HEK293 (cell line): ENCODE results near the gene CAMKK1.
A peak's percentile ranks its signal among the peaks of the same experiment; 100 is the strongest.

Source experiments
- CTCF ChIA-PET: fragments of 350-600 bp; formaldehyde crosslinking; extraction: SDS; loops from one replicate; lab custom pipeline; 2021; ENCODE audit warnings: antibody characterized with exemption; lab: Yijun Ruan, JAX
- POLR2A ChIA-PET: fragments of 300-600 bp; formaldehyde crosslinking; extraction: SDS; loops from one replicate; lab custom pipeline; 2020; ENCODE audit warnings: antibody characterized with exemption, inconsistent platforms; lab: Yijun Ruan, JAX
- H3K27ac ChIP-seq: fragments of 200-500 bp; sonication (Bioruptor generic); 2 replicates; pipeline ENCODE4 v1.5.1; 2014; ENCODE audit warnings: low read depth, low read length, control low read depth, inconsistent platforms; ENCODE audit errors: extremely low read depth
- H3K36me3 ChIP-seq, 2 experiments: fragments of 200-500 bp in 1 of 2; sonication (Bioruptor generic) in 1 of 2; 1 replicate in 1 of 2; 2 replicates in 1 of 2; pipeline ENCODE4 v1.5.1; 2014 to 2017; ENCODE audit warnings: inconsistent platforms in 2 of 2, low read length in 2 of 2; ENCODE audit not compliant: control insufficient read depth in 2 of 2, insufficient read depth in 1 of 2
- H3K4me1 ChIP-seq: fragments of 200-500 bp; sonication (Bioruptor generic); 2 replicates; pipeline ENCODE4 v1.5.1; 2014; ENCODE audit warnings: mild to moderate bottlenecking, low read length, inconsistent platforms; ENCODE audit not compliant: control insufficient read depth, insufficient read depth
- H3K4me3 ChIP-seq: 2 replicates; pipeline ENCODE4 v1.5.1; 2011; ENCODE audit warnings: low read depth, mild to moderate bottlenecking, control low read depth, low read length, moderate library complexity
- H3K9me3 ChIP-seq: fragments of 200-500 bp; sonication (Bioruptor generic); 2 replicates; pipeline ENCODE4 v1.5.1; 2014; ENCODE audit warnings: low read depth, low read length, inconsistent platforms; ENCODE audit not compliant: control insufficient read depth, insufficient read depth
- INSM2 ChIP-seq: fragments of 450-650 bp; formaldehyde crosslinking; IDR thresholded peaks from 2 replicates; pipeline ENCODE4 v1.5.1; 2016; ENCODE audit warnings: missing biosample characterization, missing genetic modification characterization
- KLF10 ChIP-seq: fragments of 450-650 bp; IDR thresholded peaks from 2 replicates; pipeline ENCODE4 v1.5.1; 2018; ENCODE audit warnings: missing biosample characterization, mild to moderate bottlenecking, missing genetic modification characterization
- KLF17 ChIP-seq: fragments of 450-650 bp; formaldehyde crosslinking; IDR thresholded peaks from 2 replicates; pipeline ENCODE4 v1.5.1; 2016; ENCODE audit warnings: missing biosample characterization, missing genetic modification characterization
- MYNN ChIP-seq: fragments of 450-650 bp; formaldehyde crosslinking; IDR thresholded peaks from 2 replicates; pipeline ENCODE4 v1.5.1; 2016; ENCODE audit warnings: missing biosample characterization, missing genetic modification characterization, borderline replicate concordance
- PRDM1 ChIP-seq: fragments of 450-650 bp; formaldehyde crosslinking; IDR thresholded peaks from 2 replicates; pipeline ENCODE4; 2016; ENCODE audit warnings: missing biosample characterization, missing genetic modification characterization
- SALL2 ChIP-seq: fragments of 450-650 bp; formaldehyde crosslinking; IDR thresholded peaks from 2 replicates; pipeline ENCODE4 v1.5.0; 2017; ENCODE audit warnings: missing biosample characterization, mild to moderate bottlenecking, missing genetic modification characterization, borderline replicate concordance
- SP7 ChIP-seq: fragments of 450-650 bp; formaldehyde crosslinking; IDR thresholded peaks from 2 replicates; pipeline ENCODE4 v1.5.1; 2016; ENCODE audit warnings: missing biosample characterization, missing genetic modification characterization
- TRIM28 ChIP-seq: IDR thresholded peaks from 2 replicates; pipeline ENCODE4 v1.6.1; 2011; ENCODE audit warnings: low read length, control low read depth, borderline replicate concordance
- ZBTB11 ChIP-seq: fragments of 450-650 bp; formaldehyde crosslinking; conservative IDR thresholded peaks from 2 replicates; pipeline ENCODE4 v1.5.1; 2016; ENCODE audit warnings: low read depth, missing biosample characterization, missing genetic modification characterization
- ZIC2 ChIP-seq: fragments of 450-650 bp; formaldehyde crosslinking; IDR thresholded peaks from 2 replicates; pipeline ENCODE4 v1.5.1; 2016; ENCODE audit warnings: missing biosample characterization, missing genetic modification characterization
- ZNF146 ChIP-seq: fragments of 450-650 bp; formaldehyde crosslinking; IDR thresholded peaks from 2 replicates; pipeline ENCODE4 v1.5.1; 2016; ENCODE audit warnings: missing biosample characterization, missing genetic modification characterization
- ZNF148 ChIP-seq: fragments of 450-650 bp; formaldehyde crosslinking; IDR thresholded peaks from 2 replicates; pipeline ENCODE4 v1.5.0; 2017; ENCODE audit warnings: missing biosample characterization, missing genetic modification characterization, borderline replicate concordance
- ZNF16 ChIP-seq: fragments of 450-650 bp; formaldehyde crosslinking; IDR thresholded peaks from 2 replicates; pipeline ENCODE4 v1.5.1; 2016; ENCODE audit warnings: low read depth, missing biosample characterization, missing genetic modification characterization
- ZNF184 ChIP-seq: fragments of 450-650 bp; IDR thresholded peaks from 2 replicates; pipeline ENCODE4 v1.5.1; 2018; ENCODE audit warnings: missing biosample characterization, mild to moderate bottlenecking, missing genetic modification characterization
- ZNF211 ChIP-seq: fragments of 450-650 bp; formaldehyde crosslinking; IDR thresholded peaks from 2 replicates; pipeline ENCODE4 v1.5.1; 2016; ENCODE audit warnings: low read depth, missing biosample characterization, missing genetic modification characterization
- ZNF223 ChIP-seq: fragments of 450-650 bp; formaldehyde crosslinking; IDR thresholded peaks from 2 replicates; pipeline ENCODE4 v1.5.1; 2016; ENCODE audit warnings: missing biosample characterization, missing genetic modification characterization
- ZNF302 ChIP-seq: fragments of 450-650 bp; formaldehyde crosslinking; IDR thresholded peaks from 2 replicates; pipeline ENCODE4 v1.5.1; 2016; ENCODE audit warnings: missing biosample characterization, missing genetic modification characterization, low read depth
- ZNF548 ChIP-seq: fragments of 450-650 bp; formaldehyde crosslinking; IDR thresholded peaks from 2 replicates; pipeline ENCODE4 v1.5.1; 2016; ENCODE audit warnings: missing biosample characterization, missing genetic modification characterization
- ZNF549 ChIP-seq: fragments of 450-650 bp; IDR thresholded peaks from 2 replicates; pipeline ENCODE4 v1.5.1; 2018; ENCODE audit warnings: missing biosample characterization, missing genetic modification characterization, mild to moderate bottlenecking, inconsistent platforms, moderate library complexity
- ZNF561 ChIP-seq: fragments of 450-650 bp; IDR thresholded peaks from 2 replicates; pipeline ENCODE4 v1.5.1; 2018; ENCODE audit warnings: missing biosample characterization, missing genetic modification characterization, borderline replicate concordance
- ZNF596 ChIP-seq: fragments of 450-650 bp; IDR thresholded peaks from 2 replicates; pipeline ENCODE4 v1.5.0; 2018; ENCODE audit warnings: missing biosample characterization, mild to moderate bottlenecking, missing genetic modification characterization, moderate library complexity
- ZNF600 ChIP-seq: fragments of 450-650 bp; formaldehyde crosslinking; IDR thresholded peaks from 2 replicates; pipeline ENCODE4 v1.5.1; 2016; ENCODE audit warnings: missing biosample characterization, missing genetic modification characterization
- ZNF660 ChIP-seq: fragments of 450-650 bp; IDR thresholded peaks from 2 replicates; pipeline ENCODE4 v1.5.1; 2018; ENCODE audit warnings: missing biosample characterization, mild to moderate bottlenecking, missing genetic modification characterization
- ZNF664 ChIP-seq: fragments of 450-650 bp; formaldehyde crosslinking; IDR thresholded peaks from 2 replicates; pipeline ENCODE4 v1.5.1; 2016; ENCODE audit warnings: missing biosample characterization, missing genetic modification characterization
- ZNF677 ChIP-seq: fragments of 450-650 bp; IDR thresholded peaks from 2 replicates; pipeline ENCODE4 v1.5.0; 2018; ENCODE audit warnings: missing biosample characterization, mild to moderate bottlenecking, missing genetic modification characterization, moderate library complexity
- ZNF701 ChIP-seq: fragments of 450-650 bp; formaldehyde crosslinking; IDR thresholded peaks from 2 replicates; pipeline ENCODE4 v1.5.1; 2016; ENCODE audit warnings: missing biosample characterization, missing genetic modification characterization
- ZNF777 ChIP-seq: fragments of 450-650 bp; formaldehyde crosslinking; IDR thresholded peaks from 2 replicates; pipeline ENCODE4 v1.5.1; 2017; ENCODE audit warnings: missing biosample characterization, missing genetic modification characterization, borderline replicate concordance
- ZSCAN23 ChIP-seq: fragments of 450-650 bp; formaldehyde crosslinking; IDR thresholded peaks from 2 replicates; pipeline ENCODE4 v1.5.1; 2016; ENCODE audit warnings: missing biosample characterization, missing genetic modification characterization

CAMKK1 gene

GRCh38 chr17:3886776-3887175 is 6.1 kb downstream of the CAMKK1 start (continued):
- no peak for TF ChIP-seq ZNF548 (tag by site-specific recombination)
- TF ChIP-seq ZNF184 (tag by site-specific recombination) = no peak
- no peak for TF ChIP-seq ZNF777 (tag by site-specific recombination)
- no peak for TF ChIP-seq ZNF596 (tag by site-specific recombination)
- no peak for TF ChIP-seq ZSCAN23
- TF ChIP-seq SALL2 (tag by site-specific recombination) = no peak

- Histone ChIP-seq H3K27ac (no peak overlapping the region), H3K36me3 (peaks cover 4 to 51% of the 10 kb centered on the region in 2 experiments), H3K4me1 (peaks cover 29% of the 10 kb centered on the region), H3K9me3 (no peaks in the 10 kb centered on the region), H3K4me3 (no peak overlapping the region)
- no peak for TF ChIP-seq ZNF549
- peak; percentile 87 for TF ChIP-seq ZNF600
- TF ChIP-seq ZNF146 = no peak
- TF ChIP-seq KLF17 (tag by site-specific recombination) = peak; percentile 68
- TF ChIP-seq ZNF148 (tag by site-specific recombination) = no peak
- no peak for TF ChIP-seq MYNN (tag by site-specific recombination)
- TF ChIP-seq ZNF660 (tag by site-specific recombination) = 0 out of 2 replicates have a peak, but pooled peaks have one; percentile 41
- TF ChIP-seq ZIC2 (tag by site-specific recombination) = peak; percentile 62
- no peak for TF ChIP-seq PRDM1
- 0 out of 2 replicates have a peak, but pooled peaks have one; percentile 38 for TF ChIP-seq SP7 (tag by site-specific recombination)
- no peak for TF ChIP-seq ZNF677 (tag by site-specific recombination)
- TF ChIP-seq TRIM28 = no peak
- no peak for TF ChIP-seq KLF10 (tag by site-specific recombination)
- CTCF ChIA-PET = interaction anchor here (1.1 to 2.0 kb wide), 2 partner anchors 25 to 149 kb away, joined by 3 to 5 read pairs; no protein-coding TSS in a partner anchor
- POLR2A ChIA-PET = no interaction called here
These were observed 6.9 kb downstream of the CAMKK1 start for GRCh38 chr17:3885970-3886369.

GRCh38 chr17:3885271-3885670 is 7.6 kb downstream of the CAMKK1 start:
- Histone ChIP-seq H3K36me3 (peaks cover 4 to 57% of the 10 kb centered on the region in 2 experiments), H3K4me3 (no peak overlapping the region), H3K27ac (no peak overlapping the region), H3K4me1 (peaks cover 22% of the 10 kb centered on the region), H3K9me3 (no peaks in the 10 kb centered on the region)
- ChIA-PET POLR2A (no interaction called here), CTCF (interaction anchor here (0.7 to 2.4 kb wide), 6 partner anchors 21 to 148 kb away, joined by 3 to 8 read pairs (median 4); no protein-coding TSS in a partner anchor)
- TF ChIP-seq ZNF561 (tag by site-specific recombination) (no peak), ZBTB11 (tag by site-specific recombination) (no peak), INSM2 (tag by site-specific recombination) (no peak), ZNF701 (no peak), ZNF664 (no peak), ZNF223 (no peak), ZNF16 (tag by site-specific recombination) (no peak), ZNF302 (tag by site-specific recombination) (no peak), ZNF211 (tag by site-specific recombination) (no peak)
